HG02981 (cell line): ENCODE measurements around the gene CEBPZ.
"Not testable (repeated sequence)": the region's sequence is repeated elsewhere in the genome, so short reads cannot be mapped to it uniquely, and the experiment has no call there.

ENCODE experiments used
- ATAC-seq: cut with Tn5 transposase; IDR thresholded peaks from one replicate; pipeline ENCODE4 v1.9.1; 2021; ENCODE audit warnings: mild to moderate bottlenecking, moderate library complexity; ENCODE audit not compliant: unreplicated experiment

Gene CEBPZ

DNA sequence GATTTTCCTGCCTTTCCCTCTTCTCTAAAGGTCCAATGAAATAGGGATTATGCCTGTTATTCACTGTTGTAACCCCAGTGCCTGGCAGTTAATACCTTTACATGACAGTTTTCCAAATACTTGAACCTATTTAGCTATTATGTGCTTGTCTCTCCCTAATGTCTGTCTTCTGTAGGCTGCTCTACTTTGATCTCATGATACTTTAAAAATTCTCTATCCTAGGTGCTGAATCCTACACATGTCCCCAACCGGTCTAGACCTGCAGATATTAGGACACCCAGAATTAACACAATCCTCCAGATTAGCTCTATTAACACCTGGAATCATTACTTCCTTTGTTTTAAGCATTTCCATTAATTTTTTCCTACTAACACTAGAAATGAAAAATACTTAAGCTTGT lies 7.3 kb downstream of the CEBPZ start:
- ATAC-seq, result no peak

DNA sequence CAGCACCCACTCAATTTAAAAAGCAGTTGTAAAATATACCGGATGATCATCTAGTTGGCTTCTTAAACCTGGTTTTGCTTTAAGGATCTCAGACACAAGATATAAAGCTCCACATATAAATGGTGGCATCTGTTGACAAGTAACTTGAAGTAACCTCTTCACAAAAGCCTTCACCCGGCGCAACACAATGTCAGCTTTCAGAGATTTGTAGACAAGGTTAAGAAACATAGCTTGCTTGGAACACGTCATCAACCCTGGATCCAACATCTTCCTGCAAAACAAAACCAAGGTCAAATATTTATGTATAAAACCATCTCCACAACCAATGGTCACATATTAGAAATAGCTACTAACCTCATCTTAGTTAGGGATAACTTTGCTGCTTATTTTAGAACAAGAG lies 8.3 kb downstream of the CEBPZ start:
- ATAC-seq, result no peak

DNA sequence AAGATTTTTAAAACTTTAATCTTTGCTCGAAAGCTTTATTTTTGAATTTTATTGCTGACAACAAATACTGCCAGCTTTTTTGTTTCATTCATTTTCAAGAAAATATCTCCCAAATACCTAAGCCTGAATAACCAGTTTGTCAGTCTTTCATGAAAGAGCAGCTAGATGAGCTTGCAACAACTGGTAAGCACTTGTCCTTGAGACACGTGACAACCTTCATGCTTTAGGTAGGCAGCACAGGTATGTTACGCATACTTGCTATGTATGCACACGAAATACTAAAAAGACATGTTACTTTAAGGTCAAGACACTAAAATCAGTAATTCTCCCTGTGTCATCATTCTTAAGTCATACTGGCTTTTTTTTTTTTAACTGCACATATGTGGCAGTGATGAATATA lies 12.3 kb downstream of the CEBPZ start:
- no peak for ATAC-seq

DNA sequence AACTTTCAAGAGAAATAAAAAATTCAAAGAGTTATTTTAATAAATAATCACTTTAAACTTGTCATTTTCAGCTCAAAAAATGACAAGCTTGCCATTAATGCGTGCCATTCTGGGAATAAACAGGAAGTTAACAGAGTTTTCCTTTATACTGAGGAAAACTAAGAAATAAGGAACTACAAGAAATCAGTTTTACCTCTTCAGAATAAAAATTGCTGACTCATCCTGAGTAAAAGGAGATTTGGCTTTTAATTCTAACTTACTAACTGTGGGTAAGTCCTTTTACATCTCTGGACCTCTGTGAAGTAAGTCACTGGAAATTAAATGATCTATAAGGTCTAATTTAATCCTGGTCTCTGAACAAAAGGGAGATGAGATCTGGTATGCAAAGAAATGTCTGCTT lies 16.1 kb downstream of the CEBPZ start:
- ATAC-seq, result no peak

DNA sequence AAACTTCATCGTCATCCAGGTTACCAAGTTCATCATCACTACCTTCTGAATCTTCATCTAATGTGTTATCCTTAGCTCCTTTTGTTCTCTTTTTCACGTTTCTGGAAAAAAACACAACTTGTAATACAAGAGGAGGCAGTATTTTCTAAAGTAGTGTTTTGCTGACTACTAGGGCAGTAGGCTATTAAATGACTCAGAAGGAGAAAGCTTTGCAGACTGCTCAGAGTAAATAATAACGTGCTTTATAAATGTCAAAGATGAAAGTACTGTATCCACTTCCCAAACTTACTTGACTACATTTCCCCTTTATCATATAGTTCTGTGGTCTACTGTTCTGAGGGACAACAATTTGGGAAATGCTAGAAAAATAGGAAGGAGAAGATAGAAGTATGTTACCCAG lies 19.5 kb downstream of the CEBPZ start:
- no peak for ATAC-seq

DNA sequence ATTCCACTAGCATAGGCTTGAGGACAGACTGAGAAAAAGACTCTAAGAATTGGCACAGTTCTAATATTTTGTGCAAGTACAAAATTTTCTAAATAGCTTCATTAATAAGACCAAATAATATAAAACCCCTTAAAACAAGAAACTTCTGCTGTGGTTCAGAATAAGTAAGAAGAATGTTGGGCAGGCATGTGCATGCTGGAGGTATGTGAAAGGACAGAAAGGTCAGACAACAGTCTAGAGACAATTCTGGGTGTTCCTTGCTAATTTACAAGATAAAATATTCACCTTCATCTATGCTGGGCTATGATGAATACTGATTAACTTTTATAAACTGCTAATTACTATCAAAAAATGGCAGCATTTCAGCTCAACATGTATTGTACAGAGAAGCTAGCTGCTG lies 20.2 kb downstream of the CEBPZ start:
- no peak for ATAC-seq

DNA sequence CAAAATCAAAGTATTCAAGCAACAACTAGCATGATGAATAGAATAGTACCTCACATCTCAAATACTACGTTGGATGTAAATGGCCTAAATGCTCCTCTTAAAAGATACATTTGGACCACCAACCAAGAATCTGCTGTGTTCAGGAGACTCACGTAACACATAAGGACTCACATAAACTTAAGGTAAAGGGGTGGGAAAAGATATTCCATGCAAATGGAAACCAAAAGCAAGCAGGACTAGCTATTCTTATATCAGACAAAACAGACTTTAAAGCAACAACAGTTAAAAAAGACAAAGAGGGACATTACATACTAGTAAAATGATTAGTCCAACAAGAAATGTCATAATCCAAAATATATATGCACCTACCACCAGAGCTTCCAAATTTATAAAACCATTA lies 24.6 kb downstream of the CEBPZ start:
- not testable (repeated sequence) for ATAC-seq

DNA sequence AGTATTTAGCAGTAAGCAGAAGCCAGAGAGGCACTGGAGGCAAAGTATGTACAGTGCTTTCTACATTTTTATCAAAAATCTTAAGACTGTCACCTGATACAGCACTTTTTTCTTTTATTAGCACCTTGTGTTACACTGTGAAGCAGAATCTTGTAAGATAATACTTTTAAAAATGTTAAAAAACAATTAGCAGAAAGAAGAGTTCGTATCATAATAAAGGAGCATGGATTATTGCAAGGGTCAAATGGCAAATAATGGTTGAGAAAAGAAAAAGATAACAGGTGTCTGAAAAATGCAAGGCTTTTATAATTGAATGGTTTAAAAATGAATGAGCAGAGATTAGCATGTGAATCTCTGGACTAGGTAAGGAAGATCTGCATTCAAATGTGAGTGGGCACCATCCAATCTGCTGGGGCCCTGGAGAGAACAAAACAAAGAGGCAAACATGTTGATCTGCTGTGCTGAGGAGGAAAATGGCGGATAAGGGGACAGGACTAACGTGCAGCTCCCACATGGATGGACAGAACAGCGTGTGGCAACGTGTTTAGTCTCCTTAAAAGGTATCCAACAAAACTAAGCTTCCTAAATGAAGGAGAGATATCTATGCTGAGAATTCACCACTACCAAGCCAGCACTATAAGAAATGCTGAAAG lies 25.6 kb downstream of the CEBPZ start:
- no peak for ATAC-seq

DNA sequence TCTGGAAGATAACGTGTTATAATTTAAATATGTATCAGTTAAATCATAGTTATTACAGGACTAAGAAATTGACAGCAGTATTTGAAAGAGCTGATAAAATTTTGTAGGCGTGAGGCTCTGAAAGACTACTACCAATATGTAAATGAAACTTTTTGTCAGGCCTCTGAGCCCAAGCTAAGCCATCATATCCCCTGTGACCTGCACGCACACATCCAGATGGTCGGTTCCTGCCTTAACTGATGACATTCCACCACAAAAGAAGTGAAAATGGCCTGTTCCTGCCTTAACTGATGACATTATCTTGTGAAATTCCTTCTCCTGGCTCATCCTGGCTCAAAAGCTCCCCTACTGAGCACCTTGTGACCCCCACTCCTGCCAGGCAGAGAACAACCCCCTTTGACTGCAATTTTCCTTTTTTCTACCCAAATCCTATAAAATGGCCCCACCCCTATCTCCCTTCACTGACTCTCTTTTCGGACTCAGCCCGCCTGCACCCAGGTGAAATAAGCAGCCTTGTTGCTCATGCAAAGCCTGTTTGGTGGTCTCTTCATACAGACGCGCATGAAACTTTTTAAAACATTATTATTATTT lies 26.2 kb downstream of the CEBPZ start:
- not testable (repeated sequence) for ATAC-seq

DNA sequence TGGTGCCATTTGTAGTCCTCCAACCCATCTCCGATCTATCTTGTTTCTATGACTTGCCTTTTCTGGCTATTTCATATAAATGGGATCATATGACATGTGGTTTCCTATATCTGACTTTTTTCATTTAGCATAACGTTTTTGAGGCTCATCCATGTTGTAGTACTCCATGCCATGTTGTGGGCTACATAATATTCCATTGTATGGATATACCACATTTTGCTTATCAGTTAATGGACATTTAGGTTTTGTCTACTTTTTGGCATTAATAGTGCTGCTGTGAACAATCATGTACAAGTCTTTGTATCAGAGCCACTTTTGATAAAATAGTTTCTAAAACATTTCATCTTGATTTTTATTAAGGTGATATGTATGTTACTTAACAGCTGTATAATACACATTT lies 27.7 kb downstream of the CEBPZ start:
- ATAC-seq, result no peak

DNA sequence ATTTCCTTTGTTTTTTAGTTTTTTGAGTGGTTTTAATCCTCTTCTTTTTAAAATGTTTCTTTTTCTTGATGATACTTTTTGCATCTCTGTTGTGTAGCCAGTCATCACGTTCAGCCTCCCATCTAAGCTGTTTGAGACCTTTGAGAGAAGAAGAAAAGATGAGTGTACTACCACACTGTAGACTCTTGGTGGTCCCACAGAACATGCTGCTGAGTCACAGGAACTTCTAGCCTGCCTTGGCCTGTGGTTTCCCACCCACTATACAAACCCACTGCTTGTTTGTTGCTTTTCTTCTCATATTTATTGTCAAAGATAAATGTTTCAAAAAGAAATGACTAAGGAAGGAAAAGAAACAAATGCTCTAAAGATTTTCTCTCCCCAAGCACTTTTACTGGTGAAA lies 29.6 kb downstream of the CEBPZ start:
- ATAC-seq, result no peak

DNA sequence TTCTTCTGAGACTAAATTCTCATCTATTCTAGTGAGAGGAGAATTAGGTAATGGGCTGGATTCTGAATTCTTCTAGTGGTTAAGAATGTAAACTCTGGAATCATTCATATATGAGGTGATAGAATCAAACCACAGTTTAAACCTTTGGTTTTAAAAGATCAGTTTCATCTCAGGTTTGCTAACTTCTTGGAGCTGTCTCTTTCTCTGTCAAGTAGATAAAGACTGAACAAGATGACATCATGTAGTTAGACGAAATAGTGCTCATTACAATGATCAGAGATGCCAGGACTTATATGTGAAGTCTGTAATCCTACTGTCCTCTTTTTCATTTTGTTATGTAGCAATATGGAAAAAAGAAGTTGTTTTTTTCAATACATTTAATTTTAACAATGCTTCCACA lies 30.2 kb downstream of the CEBPZ start:
- ATAC-seq, result no peak

DNA sequence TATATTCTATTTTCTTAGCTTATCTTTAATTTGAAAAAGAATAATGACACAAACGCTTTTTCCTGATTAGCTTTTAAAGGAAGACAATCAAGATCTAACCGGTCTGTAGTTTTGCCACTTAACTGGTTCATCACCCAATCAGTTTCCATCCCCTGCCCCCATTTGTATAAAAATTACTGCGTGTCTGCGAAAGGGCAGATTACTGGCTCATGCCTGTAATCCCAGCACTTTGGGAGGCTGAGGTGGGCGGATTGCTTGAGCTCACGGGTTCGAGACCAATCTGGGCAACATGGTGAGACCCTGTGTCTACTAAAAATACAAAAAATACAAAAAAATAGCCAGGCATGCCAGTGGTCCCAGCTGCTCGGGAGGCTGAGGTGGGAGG lies 32.7 kb downstream of the CEBPZ start:
- ATAC-seq, result no peak

DNA sequence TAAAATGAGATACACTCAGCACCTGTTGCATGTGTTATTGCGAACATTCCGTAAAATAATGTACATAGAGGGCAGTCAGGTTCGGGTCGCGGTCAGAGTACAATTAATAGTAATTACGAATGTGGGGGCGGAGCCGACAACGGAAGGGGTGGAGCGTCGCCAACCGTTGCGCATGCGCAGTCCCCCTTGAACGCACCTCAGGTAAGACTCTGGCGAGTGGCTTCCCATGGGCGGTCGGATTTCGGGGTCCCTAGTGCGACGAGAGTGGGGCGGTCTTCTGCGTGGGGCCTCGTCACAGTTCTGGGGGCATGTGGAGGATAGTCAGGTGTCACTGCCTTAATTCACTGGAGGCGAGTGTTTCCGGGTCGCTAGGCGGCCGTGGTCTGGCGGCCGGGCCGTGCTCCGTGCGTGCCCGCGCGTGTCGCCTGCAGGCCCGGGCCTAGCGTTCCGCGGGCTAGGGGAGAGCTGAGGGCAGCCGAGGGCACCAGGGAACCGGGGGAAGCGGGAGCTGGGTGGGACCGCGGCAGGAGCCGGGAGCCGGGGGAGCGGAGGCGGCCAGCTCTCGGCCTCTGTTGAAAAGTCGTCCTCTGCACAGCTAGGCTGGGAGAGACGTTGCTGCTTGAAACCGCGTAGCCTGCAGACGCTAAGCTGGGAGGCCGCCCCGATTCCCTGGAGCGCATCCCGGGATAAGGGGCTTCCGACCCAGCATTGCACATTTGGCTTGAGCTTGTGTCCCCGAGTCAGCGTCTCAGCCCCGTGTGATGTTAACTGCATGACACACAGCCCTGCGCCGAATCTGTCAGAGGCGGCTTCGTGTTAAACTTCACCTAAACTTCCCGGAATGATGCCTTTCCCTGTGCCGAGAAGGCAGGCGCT lies 34.8 kb downstream of the CEBPZ start, which contains the start of gene CEBPZOS:
Gene CEBPZOS, plus strand, starts transcription at position 177 of the 876 bp plus-strand sequence. CDS start 3,209 bp downstream, outside the sequence.
- ATAC-seq, result peak; percentile 82

DNA sequence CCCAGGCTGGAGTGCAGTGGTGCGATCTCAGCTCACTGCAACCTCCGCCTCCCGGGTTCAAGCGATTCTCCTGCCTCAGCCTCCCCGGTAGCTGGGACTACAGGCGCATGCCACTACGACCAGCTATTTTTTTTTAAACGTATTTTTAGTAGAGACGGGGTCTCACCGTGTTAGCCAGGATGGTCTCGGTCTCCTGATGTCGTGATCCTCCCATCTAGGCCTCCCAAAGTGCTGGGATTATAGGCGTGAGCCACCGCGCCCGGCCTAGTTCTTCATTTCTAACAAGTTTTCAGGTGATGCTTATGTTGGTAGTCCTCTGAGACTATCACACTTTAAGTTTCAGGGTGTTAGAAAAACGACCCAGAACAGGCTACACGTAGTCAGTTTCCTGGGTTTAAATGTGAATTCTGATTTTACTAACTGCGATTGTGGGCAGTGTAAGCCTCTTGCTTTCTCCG lies 35.5 kb downstream of the CEBPZ start:
- ATAC-seq, result not testable (repeated sequence)

DNA sequence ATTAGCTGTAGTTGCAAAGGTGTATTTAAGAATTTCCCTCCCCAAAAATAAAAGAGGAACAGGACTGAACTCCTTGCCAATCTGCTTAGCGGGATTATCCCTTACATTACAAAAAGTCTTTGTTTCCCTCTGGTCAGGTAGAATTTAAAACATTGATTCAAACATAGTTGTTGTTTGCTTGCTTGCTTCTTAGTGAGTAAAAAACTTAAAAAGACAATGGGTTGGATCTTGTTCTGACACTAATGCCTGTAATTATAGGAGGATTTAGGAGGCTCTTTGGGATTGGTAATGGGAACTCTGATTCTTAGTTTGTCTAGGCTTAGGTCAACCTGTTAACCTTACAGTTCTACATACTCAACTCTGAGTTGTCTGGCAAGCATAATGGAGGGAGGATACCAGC lies 38.8 kb downstream of the CEBPZ start:
- no peak for ATAC-seq

DNA sequence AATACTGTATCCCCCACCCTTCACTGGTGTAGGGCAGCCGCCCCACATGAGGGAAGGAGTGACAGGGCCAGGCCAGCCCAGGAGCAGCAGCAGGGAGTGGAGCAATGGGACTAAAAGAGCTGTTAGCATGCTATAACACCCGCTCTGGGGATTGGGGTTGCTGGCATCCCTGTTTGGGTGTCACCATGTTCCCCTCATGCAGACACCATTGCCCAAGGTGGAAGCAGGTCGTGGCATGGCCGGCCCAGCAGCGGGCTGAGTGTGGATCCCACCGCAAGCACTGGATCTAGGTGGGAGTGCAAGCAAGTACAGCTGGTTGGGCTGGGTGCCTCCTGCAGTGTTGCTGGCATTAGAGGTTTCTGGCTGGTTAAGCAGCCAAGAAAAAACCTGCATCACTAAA lies 39.6 kb downstream of the CEBPZ start:
- ATAC-seq, result no peak

DNA sequence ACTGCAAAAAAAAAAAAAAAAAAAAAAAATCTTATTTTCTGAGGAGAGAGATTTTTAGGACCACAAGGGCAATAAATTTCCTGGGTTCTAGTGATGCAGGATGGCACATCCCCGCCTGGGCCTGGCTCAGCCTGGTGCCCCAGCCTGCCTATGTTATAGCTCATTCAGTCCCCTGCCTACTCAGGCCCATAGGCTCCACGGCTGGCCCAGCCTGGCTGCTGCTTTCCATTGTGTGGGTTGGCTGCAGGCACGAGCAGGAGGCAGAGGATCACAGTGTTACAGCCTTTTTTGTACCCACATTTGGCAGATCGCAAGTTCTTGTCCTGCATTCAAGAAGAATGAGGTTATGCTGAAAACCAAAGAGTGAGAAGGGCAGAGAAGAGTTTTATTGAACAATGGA lies 40.1 kb downstream of the CEBPZ start:
- ATAC-seq, result no peak

DNA sequence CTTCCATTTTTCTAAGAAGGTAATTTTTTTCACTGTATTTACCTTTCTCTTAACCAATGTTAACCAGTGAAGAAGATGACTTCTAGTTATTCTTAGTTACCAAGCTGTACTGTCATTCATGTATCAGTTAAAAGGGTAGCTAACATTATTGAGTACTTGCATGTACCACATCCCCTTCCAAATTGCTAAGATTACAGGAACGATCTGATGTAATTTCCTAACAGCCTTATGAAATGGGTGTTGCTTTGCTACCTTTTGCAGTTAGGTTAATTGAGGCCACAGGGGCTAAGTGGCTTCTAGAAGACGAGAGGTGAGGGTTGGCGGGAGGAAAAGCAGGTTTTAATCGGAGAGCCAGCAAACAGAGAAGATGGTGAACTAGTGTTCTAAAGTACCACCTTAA lies 41.1 kb downstream of the CEBPZ start:
- ATAC-seq, result no peak

DNA sequence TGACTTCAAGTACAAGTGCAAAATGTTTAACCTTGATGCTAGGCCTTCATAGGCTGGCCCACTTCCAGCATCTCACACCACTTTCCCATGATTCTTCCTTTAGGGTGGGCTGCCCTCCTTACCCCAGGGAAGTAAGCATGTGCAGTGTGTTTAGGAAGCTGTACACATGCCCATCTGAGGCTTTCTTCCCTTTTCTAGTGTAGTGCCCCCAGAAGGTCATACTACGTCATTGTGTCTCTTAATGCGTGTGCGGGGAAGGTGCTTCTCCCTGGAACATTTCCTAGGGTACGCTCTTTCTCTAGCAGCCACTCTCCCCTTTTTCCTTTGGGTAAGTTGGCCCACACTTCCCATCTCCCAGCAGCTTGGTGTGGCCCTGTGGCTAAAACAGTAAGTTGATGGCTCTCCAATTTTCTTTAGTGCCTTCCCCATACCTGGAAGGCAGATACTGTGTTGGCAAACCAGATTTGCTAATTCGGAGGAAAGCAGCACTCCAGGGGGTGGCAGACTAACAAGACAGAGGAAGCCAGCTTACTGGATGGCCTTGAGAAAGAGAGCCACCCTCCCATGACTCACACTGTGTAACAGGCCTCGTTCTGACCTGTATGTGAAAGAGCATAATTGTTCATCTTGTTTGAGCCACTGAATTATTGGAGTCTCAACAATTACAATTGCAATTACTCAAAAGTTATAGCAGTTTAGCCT lies 41.8 kb downstream of the CEBPZ start:
- ATAC-seq, result no peak

DNA sequence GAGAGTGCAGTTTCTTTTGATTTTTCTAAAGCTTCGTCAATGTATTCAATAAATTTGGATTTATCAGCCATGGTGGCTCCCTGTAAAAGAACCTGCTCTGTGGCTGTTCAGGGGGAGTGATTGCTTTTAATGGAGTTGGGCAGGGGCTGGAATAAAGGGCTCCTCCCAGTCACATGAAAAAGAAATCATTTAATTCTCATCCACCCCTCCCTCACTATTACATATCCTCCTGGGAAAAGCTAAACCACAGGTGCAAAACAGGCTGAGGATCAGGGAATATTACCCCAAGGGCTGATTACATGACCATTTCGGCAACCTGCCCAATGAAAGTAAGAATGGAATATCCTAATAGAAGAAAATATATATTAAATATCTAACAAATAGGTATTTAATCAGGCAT lies 42.8 kb downstream of the CEBPZ start, which contains the start of gene SULT6B1:
Gene SULT6B1, minus strand, starts transcription at position 101 of the 400 bp plus-strand sequence. Its CDS starts 30 bp downstream, at position 71.
- ATAC-seq, result no peak
